Measurements from ENCODE around the gene MAGI3.

MAGI3 gene

GRCh38 chr1:113732802-113733201 lies 342.5 kb downstream of the MAGI3 start:
- Histone ChIP-seq H3K27ac (no peak overlapping the region), H3K4me3 (no peak overlapping the region)

- H3K4me3 ChIP-seq: no peak overlapping the region
- H3K27ac ChIP-seq: no peak overlapping the region
Measured at GRCh38 chr1:113734357-113735055, 344.2 kb downstream of the MAGI3 start.

Measured in skin epidermis (tissue), 12 donors.